ENCODE data around the gene ITGB6.

Gene ITGB6

GRCh38 chr2:160225722-160226121 is 25.6 kb upstream of the ITGB6 start:
- H3K27me3 ChIP-seq (ENCODE audit: insufficient read depth, poor library complexity, severe bottlenecking) = peaks cover 2% of the 10 kb centered on the region
- TF ChIP-seq GABPA (IDR thresholded peaks at IDR 0.05; ENCODE audit: low read depth) (no peak), POLR2AphosphoS5 (IDR thresholded peaks at IDR 0.05; ENCODE audit: low read depth) (no peak), CTCF (IDR thresholded peaks at IDR 0.05; ENCODE audit: insufficient read depth, low read length) (no peak), SPI1 (IDR thresholded peaks at IDR 0.05; ENCODE audit: borderline replicate concordance, low read depth) (no peak), REST (IDR thresholded peaks at IDR 0.05; ENCODE audit: insufficient replicate concordance, low read depth) (no peak)
- DNase-seq (ENCODE audit: low read depth in 1 of 2, low spot score in 1 of 2) = no peak
- H3K4me3 ChIP-seq (replicated peaks; ENCODE audit: insufficient read depth, low read length) = no peak overlapping the region
- H3K27ac ChIP-seq (replicated peaks) = no peak overlapping the region

- no peak overlapping the region for H3K27ac ChIP-seq (replicated peaks)
These were observed 24.4 kb upstream of the ITGB6 start for GRCh38 chr2:160224507-160224906.

GRCh38 chr2:160224060-160224459 is 24.0 kb upstream of the ITGB6 start:
- H3K27ac ChIP-seq (replicated peaks) = no peak overlapping the region
- H3K4me3 ChIP-seq (replicated peaks; ENCODE audit: insufficient read depth, low read length) = no peak overlapping the region

More at GRCh38 chr2:160224507-160224906, 24.4 kb upstream of the ITGB6 start:
- TF ChIP-seq REST (IDR thresholded peaks at IDR 0.05; ENCODE audit: insufficient replicate concordance, low read depth) = no peak
- TF ChIP-seq SPI1 (IDR thresholded peaks at IDR 0.05; ENCODE audit: borderline replicate concordance, low read depth) = no peak
- no peak for TF ChIP-seq CTCF (IDR thresholded peaks at IDR 0.05; ENCODE audit: insufficient read depth, low read length)
- TF ChIP-seq GABPA (IDR thresholded peaks at IDR 0.05; ENCODE audit: low read depth) = no peak
- TF ChIP-seq POLR2AphosphoS5 (IDR thresholded peaks at IDR 0.05; ENCODE audit: low read depth) = no peak
- Histone ChIP-seq H3K27me3 (ENCODE audit: insufficient read depth, poor library complexity, severe bottlenecking) (peaks cover 2% of the 10 kb centered on the region), H3K4me3 (replicated peaks; ENCODE audit: insufficient read depth, low read length) (no peak overlapping the region)
- DNase-seq (ENCODE audit: low read depth in 1 of 2, low spot score in 1 of 2) = no peak

More at GRCh38 chr2:160224060-160224459, 24.0 kb upstream of the ITGB6 start:
- peaks cover 2% of the 10 kb centered on the region for H3K27me3 ChIP-seq (ENCODE audit: insufficient read depth, poor library complexity, severe bottlenecking)
- no peak for TF ChIP-seq REST (IDR thresholded peaks at IDR 0.05; ENCODE audit: insufficient replicate concordance, low read depth)
- TF ChIP-seq GABPA (IDR thresholded peaks at IDR 0.05; ENCODE audit: low read depth) = no peak
- TF ChIP-seq CTCF (IDR thresholded peaks at IDR 0.05; ENCODE audit: insufficient read depth, low read length) = no peak
- TF ChIP-seq SPI1 (IDR thresholded peaks at IDR 0.05; ENCODE audit: borderline replicate concordance, low read depth) = no peak
- no peak for TF ChIP-seq POLR2AphosphoS5 (IDR thresholded peaks at IDR 0.05; ENCODE audit: low read depth)
- DNase-seq (ENCODE audit: low read depth in 1 of 2, low spot score in 1 of 2) = no peak
